Fibroblast of mammary gland (primary cell): ENCODE measurements around the gene GYPC.

Experiments used
- DNase-seq: peaks from one replicate; pipeline ENCODE4 v3.0.0-alpha.2; 2010; ENCODE audit warnings: low read depth
- H3K4me3 ChIP-seq: 2 replicates; pipeline ENCODE4 v1.5.1; 2011; ENCODE audit warnings: low read depth, mild to moderate bottlenecking, low read length, moderate library complexity; ENCODE audit not compliant: control insufficient read depth
- TF ChIP-seq, protein P1 (sequence below): conservative IDR thresholded peaks from 2 replicates; pipeline ENCODE4 v1.5.1; 2011; ENCODE audit warnings: low read depth, low read length, inconsistent platforms; ENCODE audit not compliant: control insufficient read depth, insufficient read depth

The GYPC gene

DNA sequence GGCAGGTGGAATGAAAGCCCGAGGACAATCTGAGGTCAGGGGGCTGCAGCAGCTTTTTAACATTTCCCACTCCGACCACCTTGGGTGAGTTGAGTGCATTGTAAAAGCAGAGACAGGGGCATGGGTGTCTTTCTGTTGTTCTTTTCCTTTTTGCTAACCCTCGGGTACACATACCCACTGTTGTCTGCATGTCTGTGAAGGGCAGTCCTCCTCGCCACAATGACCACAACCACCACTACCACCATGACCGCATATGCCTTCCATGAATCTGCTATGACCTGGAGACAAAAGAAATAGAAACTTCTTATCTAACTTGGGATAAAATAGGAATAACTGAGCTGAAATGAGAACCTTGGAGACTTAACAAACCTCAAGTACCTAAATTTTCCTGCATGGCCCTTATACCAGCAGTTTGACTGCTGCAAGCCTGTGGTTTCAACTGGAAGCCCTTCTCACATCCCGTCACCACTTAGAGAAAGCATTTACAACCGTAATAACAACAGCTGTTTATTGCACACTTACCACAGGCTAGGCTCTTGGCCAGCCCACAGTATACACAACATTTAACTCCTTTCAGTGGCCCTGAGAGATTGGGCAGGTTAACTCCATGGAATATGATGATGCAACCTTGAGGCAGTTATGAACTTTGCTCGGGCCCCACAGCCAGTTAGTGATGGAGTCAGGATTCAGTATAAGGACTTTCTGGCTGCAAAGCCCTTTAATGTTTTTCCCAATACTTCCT is 80.3 kb downstream of the GYPC start:
- no peak overlapping the region for H3K4me3 ChIP-seq
- TF ChIP-seq, protein P1, sequence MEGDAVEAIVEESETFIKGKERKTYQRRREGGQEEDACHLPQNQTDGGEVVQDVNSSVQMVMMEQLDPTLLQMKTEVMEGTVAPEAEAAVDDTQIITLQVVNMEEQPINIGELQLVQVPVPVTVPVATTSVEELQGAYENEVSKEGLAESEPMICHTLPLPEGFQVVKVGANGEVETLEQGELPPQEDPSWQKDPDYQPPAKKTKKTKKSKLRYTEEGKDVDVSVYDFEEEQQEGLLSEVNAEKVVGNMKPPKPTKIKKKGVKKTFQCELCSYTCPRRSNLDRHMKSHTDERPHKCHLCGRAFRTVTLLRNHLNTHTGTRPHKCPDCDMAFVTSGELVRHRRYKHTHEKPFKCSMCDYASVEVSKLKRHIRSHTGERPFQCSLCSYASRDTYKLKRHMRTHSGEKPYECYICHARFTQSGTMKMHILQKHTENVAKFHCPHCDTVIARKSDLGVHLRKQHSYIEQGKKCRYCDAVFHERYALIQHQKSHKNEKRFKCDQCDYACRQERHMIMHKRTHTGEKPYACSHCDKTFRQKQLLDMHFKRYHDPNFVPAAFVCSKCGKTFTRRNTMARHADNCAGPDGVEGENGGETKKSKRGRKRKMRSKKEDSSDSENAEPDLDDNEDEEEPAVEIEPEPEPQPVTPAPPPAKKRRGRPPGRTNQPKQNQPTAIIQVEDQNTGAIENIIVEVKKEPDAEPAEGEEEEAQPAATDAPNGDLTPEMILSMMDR, result no peak
- DNase-seq, result no peak

DNA sequence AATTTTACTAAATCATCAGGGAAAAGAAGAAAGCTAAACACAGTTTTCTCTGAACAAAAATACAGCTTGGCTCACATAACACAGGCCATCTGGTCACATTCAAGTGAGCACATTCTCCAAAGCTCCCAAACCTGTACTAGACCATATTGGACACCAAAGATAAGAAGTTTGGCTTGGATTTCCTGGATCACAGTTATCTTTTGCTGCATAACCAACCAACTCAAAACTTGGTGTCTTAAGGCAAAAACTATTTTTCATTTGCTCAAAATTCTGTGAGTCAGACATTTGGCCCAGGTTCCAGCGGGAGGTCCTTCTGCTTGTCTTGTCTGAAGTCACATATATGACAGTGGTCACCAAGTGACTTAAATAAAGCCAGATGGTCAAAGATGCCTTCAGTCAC is 83.2 kb downstream of the GYPC start:
- DNase-seq, result no peak
- no peak overlapping the region for H3K4me3 ChIP-seq
- TF ChIP-seq, protein P1, result no peak

DNA sequence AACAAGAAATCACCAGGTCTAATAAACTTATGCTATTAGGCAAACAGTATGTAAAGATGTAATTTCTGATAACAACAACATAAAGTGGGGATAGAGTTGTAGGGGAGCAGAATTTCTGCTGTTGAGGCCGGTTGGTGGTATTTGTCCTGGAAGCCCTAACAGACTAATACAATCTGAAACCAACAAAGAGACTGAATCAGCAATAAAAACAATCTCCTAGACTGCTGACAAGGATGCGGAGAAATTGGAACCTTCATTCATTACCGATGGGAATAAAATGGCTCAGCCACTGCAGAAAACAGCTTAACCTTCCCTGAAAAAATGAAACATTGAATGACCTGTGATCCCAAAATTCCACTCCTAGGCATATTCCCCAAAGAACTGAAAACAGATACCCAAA is 88.7 kb downstream of the GYPC start:
- H3K4me3 ChIP-seq, result no peak overlapping the region
- TF ChIP-seq, protein P1, result no peak
- no peak for DNase-seq
